Fibroblast of skin of left biceps (primary cell): ENCODE data around the gene DNAJA4.

Experiments
- DNase-seq, 2 experiments: peaks; one replicate each; pipeline ENCODE4 v3.0.0-alpha.2; 2013; ENCODE audit warnings: low read depth in 2 of 2

Gene DNAJA4

GRCh38 chr15:78280319-78281072 is 16.1 kb downstream of the DNAJA4 start:
- DNase-seq, result no peak

- peak; percentile 58 to 62 for DNase-seq
These were observed 18.0 kb downstream of the DNAJA4 start for GRCh38 chr15:78282324-78282723.

GRCh38 chr15:78284758-78285157 is 20.4 kb downstream of the DNAJA4 start:
- no peak for DNase-seq

GRCh38 chr15:78290222-78290621 is 25.9 kb downstream of the DNAJA4 start:
- DNase-seq, result no peak

GRCh38 chr15:78291052-78291451 is 26.7 kb downstream of the DNAJA4 start:
- DNase-seq, result no peak

- no peak for DNase-seq
These were observed 27.3 kb downstream of the DNAJA4 start for GRCh38 chr15:78291698-78292097.

- no peak for DNase-seq
These were observed 27.9 kb downstream of the DNAJA4 start for GRCh38 chr15:78292219-78292618.

- peak; percentile 75 to 79 for DNase-seq
These were observed 35.0 kb downstream of the DNAJA4 start, which contains the start of gene SKIC8 for GRCh38 chr15:78299101-78299930. Gene SKIC8 (minus strand): TSS chr15:78299609. CDS start chr15:78295686, 3,923 bp downstream.

GRCh38 chr15:78301326-78301725 is 37.0 kb downstream of the DNAJA4 start:
- DNase-seq, result no peak

- DNase-seq, result no peak
These were observed 37.5 kb downstream of the DNAJA4 start for GRCh38 chr15:78301828-78302227.

- DNase-seq, result peak; percentile 93 to 95
These were observed 38.4 kb downstream of the DNAJA4 start for GRCh38 chr15:78302579-78303312.

- no peak for DNase-seq
These were observed 40.1 kb downstream of the DNAJA4 start for GRCh38 chr15:78304216-78305066.

- DNase-seq, result peak; percentile 64 to 67
These were observed 41.9 kb downstream of the DNAJA4 start for GRCh38 chr15:78306176-78306774.

GRCh38 chr15:78307976-78308375 is 43.6 kb downstream of the DNAJA4 start:
- DNase-seq, result no peak

- DNase-seq, result peak in 1 of 2 experiments; percentile 30
These were observed 44.2 kb downstream of the DNAJA4 start for GRCh38 chr15:78308422-78309032.

- no peak for DNase-seq
These were observed 46.9 kb downstream of the DNAJA4 start for GRCh38 chr15:78311292-78311691.

- no peak for DNase-seq
These were observed 48.2 kb downstream of the DNAJA4 start for GRCh38 chr15:78312536-78312935.

- no peak for DNase-seq
These were observed 48.6 kb downstream of the DNAJA4 start for GRCh38 chr15:78312957-78313356.

- no peak for DNase-seq
These were observed 49.0 kb downstream of the DNAJA4 start for GRCh38 chr15:78313383-78313782.

GRCh38 chr15:78314181-78314581 is 49.8 kb downstream of the DNAJA4 start:
- DNase-seq, result no peak
